Thyroid gland (tissue), 4 donors: ENCODE data around the gene SPTLC3.

Experiments
- CTCF ChIP-seq, 6 experiments: fragments of 200-600 bp in 3 of 6; fragments of 450-650 bp in 3 of 6; sonication (generic) in 3 of 6; IDR thresholded peaks; one replicate each; pipeline ENCODE4 v1.5.1; 2016 to 2019; ENCODE audit warnings: antibody characterized with exemption in 6 of 6, mild to moderate bottlenecking in 2 of 6, inconsistent platforms in 1 of 6, moderate library complexity in 1 of 6
- POLR2A ChIP-seq, 2 donors: fragments of 450-650 bp; IDR thresholded peaks; one replicate each; pipeline ENCODE4 v1.6.1; 2017; ENCODE audit warnings: antibody characterized with exemption in 2 of 2, mild to moderate bottlenecking in 2 of 2, moderate library complexity in 1 of 2

- TF ChIP-seq POLR2A (IDR thresholded peaks at IDR 0.05), result no peak
- no peak for TF ChIP-seq CTCF (IDR thresholded peaks at IDR 0.05)
Measured at GRCh38 chr20:13142143-13142542, 133.4 kb downstream of the SPTLC3 start.
